Trophoblast cell (in vitro differentiated cells and primary cell): Measurements from ENCODE around the gene STX16.

Experiments
- DNase-seq, 2 donors: peaks; one replicate each; pipeline ENCODE4 v3.0.0-alpha.2; 2016
- H2AFZ ChIP-seq: 2 replicates; pipeline ENCODE4 v1.6.1; 2013; ENCODE audit warnings: low read length, moderate library complexity, mild to moderate bottlenecking; ENCODE audit not compliant: insufficient read depth, poor library complexity
- H2AK5ac ChIP-seq: 2 replicates; pipeline ENCODE4 v1.6.1; 2013; ENCODE audit warnings: mild to moderate bottlenecking, low read length
- H2BK120ac ChIP-seq: 2 replicates; pipeline ENCODE4 v1.6.1; 2013; ENCODE audit warnings: low read length, mild to moderate bottlenecking, moderate library complexity; ENCODE audit not compliant: insufficient read depth, poor library complexity
- H2BK12ac ChIP-seq: 2 replicates; pipeline ENCODE4 v1.6.1; 2013; ENCODE audit warnings: mild to moderate bottlenecking, low read length, moderate library complexity
- H2BK5ac ChIP-seq: 2 replicates; pipeline ENCODE4 v1.6.1; 2013; ENCODE audit warnings: low read length, low read depth, moderate library complexity, mild to moderate bottlenecking; ENCODE audit not compliant: poor library complexity
- H3K14ac ChIP-seq: 2 replicates; pipeline ENCODE4 v1.6.1; 2013; ENCODE audit warnings: mild to moderate bottlenecking, low read length
- H3K18ac ChIP-seq: 2 replicates; pipeline ENCODE4 v1.6.1; 2013; ENCODE audit warnings: mild to moderate bottlenecking, low read length
- H3K23ac ChIP-seq: 2 replicates; pipeline ENCODE4 v1.6.1; 2013; ENCODE audit warnings: low read length
- H3K27ac ChIP-seq: 2 replicates; pipeline ENCODE4 v1.5.1; 2013; ENCODE audit warnings: low read depth, mild to moderate bottlenecking, inconsistent platforms, low read length, moderate library complexity
- H3K27me3 ChIP-seq: 2 replicates; pipeline ENCODE4 v1.6.1; 2013; ENCODE audit warnings: inconsistent platforms, mild to moderate bottlenecking, low read length, moderate library complexity; ENCODE audit not compliant: insufficient read depth
- H3K36me3 ChIP-seq, 2 experiments: 1 replicate in 1 of 2; 2 replicates in 1 of 2; pipeline ENCODE4 v1.6.1; 2013; ENCODE audit warnings: low read length in 2 of 2, mild to moderate bottlenecking in 2 of 2, moderate library complexity in 1 of 2; ENCODE audit not compliant: insufficient read depth in 2 of 2, control insufficient read depth in 1 of 2
- H3K4ac ChIP-seq: 2 replicates; pipeline ENCODE4 v1.6.1; 2013; ENCODE audit warnings: low read depth, mild to moderate bottlenecking, low read length, moderate library complexity
- H3K4me1 ChIP-seq, 2 experiments: 1 replicate in 1 of 2; 2 replicates in 1 of 2; pipeline ENCODE4 v1.6.1; 2013; ENCODE audit warnings: low read length in 2 of 2, mild to moderate bottlenecking in 2 of 2, moderate library complexity in 1 of 2; ENCODE audit not compliant: insufficient read depth in 2 of 2, control insufficient read depth in 1 of 2
- H3K4me2 ChIP-seq: 2 replicates; pipeline ENCODE4 v1.6.1; 2013; ENCODE audit warnings: inconsistent platforms, mild to moderate bottlenecking, low read length, moderate library complexity
- H3K4me3 ChIP-seq: 2 replicates; pipeline ENCODE4 v1.5.1; 2013; ENCODE audit warnings: mild to moderate bottlenecking, low read depth, low read length, inconsistent platforms
- H3K79me1 ChIP-seq: one replicate; pipeline ENCODE4 v1.6.1; 2013; ENCODE audit warnings: low read length
- H3K79me2 ChIP-seq: 2 replicates; pipeline ENCODE4 v1.6.1; 2013; ENCODE audit warnings: low read length, mild to moderate bottlenecking; ENCODE audit not compliant: control insufficient read depth, insufficient read depth, poor library complexity
- H3K9ac ChIP-seq: 2 replicates; pipeline ENCODE4 v1.6.1; 2013; ENCODE audit warnings: mild to moderate bottlenecking, low read length
- H3K9me3 ChIP-seq: 2 replicates; pipeline ENCODE4 v1.6.1; 2013; ENCODE audit warnings: low read depth, mild to moderate bottlenecking, control low read depth, inconsistent platforms, low read length; ENCODE audit not compliant: insufficient read depth
- H4K12ac ChIP-seq: 2 replicates; pipeline ENCODE4 v1.6.1; 2013; ENCODE audit warnings: low read depth, mild to moderate bottlenecking, low read length, moderate library complexity
- H4K8ac ChIP-seq: 2 replicates; pipeline ENCODE4 v1.6.1; 2013; ENCODE audit warnings: low read depth, mild to moderate bottlenecking, low read length, moderate library complexity
- H4K91ac ChIP-seq: one replicate; pipeline ENCODE4 v1.6.1; 2013; ENCODE audit warnings: low read depth, mild to moderate bottlenecking, low read length, moderate library complexity
- WGBS: extraction: QIAGEN DNeasy Blood & Tissue Kit; methylation state at CpG from one replicate; pipeline ENCODE4 v1.1.7; 2013; ENCODE audit warnings: missing lambda C conversion rate; ENCODE audit not compliant: insufficient read length, insufficient coverage; ENCODE audit errors: extremely low coverage; 5-methylcytosine and 5-hydroxymethylcytosine counted together

STX16 gene

DNA sequence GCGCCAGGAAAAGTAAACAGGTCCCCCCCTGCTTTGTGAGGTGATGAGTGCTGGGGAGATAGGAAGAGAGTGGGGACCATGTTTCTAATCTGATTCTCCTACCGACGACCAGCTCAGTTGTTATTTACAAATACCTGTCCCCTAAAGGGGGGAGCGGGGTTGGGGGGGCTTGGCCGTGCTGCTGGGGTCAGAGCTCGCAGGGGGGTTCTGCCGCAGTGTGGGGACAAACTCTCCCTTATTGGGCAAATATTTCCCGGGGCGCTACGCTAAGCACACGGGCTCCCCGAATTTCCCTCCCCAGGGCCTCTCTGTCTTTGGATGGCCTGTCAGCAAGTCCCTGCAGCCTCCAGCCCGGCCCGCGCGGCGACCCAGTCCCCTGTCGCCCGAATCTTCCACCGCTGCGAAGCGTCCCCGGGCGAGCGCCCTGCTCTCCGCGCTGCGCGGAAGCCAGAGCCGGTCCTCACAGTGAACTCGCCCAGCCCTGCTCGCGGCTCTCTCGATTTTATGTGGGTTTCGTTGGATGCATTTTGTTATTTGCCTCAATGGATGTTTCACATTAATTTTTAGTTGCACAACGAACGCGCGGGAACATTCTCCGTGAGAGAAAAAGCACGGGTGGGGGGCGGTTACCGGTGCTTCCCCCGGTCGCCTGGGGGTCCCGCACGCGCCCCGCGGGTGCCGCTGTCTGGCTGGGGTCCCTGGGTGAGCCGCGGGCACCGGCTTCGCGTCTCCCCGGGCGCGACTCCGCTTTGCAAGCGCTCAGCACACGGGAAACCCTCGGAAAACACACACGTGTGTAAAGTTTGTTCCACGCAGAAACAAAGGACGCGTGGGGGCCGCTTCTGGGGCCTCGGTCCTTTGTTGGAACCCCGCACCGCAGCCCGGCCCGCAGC lies 1.5 kb upstream of the STX16 start:
- peak overlapping the region; percentile 88 for H2BK5ac ChIP-seq
- peaks cover 25% of the 10 kb centered on the region for H3K79me1 ChIP-seq
- H4K8ac ChIP-seq, result peak overlapping the region; percentile 100
- H2AK5ac ChIP-seq, result no peak overlapping the region
- no peak overlapping the region for H3K23ac ChIP-seq
- H3K27ac ChIP-seq, result peak overlapping the region; percentile 88
- H3K9me3 ChIP-seq, result no peaks in the 10 kb centered on the region
- no peak for DNase-seq
- H3K4me1 ChIP-seq, result peaks cover 2 to 3% of the 10 kb centered on the region in 2 experiments
- peak overlapping the region; percentile 43 for H2BK12ac ChIP-seq
- H3K4me2 ChIP-seq, result peak overlapping the region; percentile 84
- H4K91ac ChIP-seq, result peak overlapping the region; percentile 99
- H3K27me3 ChIP-seq, result no peaks in the 10 kb centered on the region
- peaks cover 20% of the 10 kb centered on the region for H3K79me2 ChIP-seq
- peak overlapping the region; percentile 96 for H3K18ac ChIP-seq
- H3K9ac ChIP-seq, result peak overlapping the region; percentile 72
- no peaks in the 10 kb centered on the region for H3K36me3 ChIP-seq
- peak overlapping the region; percentile 96 for H4K12ac ChIP-seq
- peak overlapping the region; percentile 88 for H3K4ac ChIP-seq
- H2AFZ ChIP-seq, result peak overlapping the region; percentile 96
- WGBS, result no CpG with 5 or more reads among the region's 73 CpGs
- H3K4me3 ChIP-seq, result peak overlapping the region; percentile 63
- peak overlapping the region; percentile 94 for H2BK120ac ChIP-seq
- H3K14ac ChIP-seq, result peak overlapping the region; percentile 96

- Histone ChIP-seq H3K23ac (no peak overlapping the region), H3K4me1 (peaks cover 2 to 3% of the 10 kb centered on the region in 2 experiments), H3K4me2 (peak overlapping the region; percentile 84), H4K12ac (peak overlapping the region; percentile 96), H3K9me3 (no peaks in the 10 kb centered on the region), H4K8ac (peak overlapping the region; percentile 100), H2BK120ac (peak overlapping the region; percentile 94), H3K27me3 (no peaks in the 10 kb centered on the region), H3K79me1 (peaks cover 25% of the 10 kb centered on the region), H3K36me3 (no peaks in the 10 kb centered on the region), H4K91ac (peak overlapping the region; percentile 99), H3K79me2 (peaks cover 20% of the 10 kb centered on the region), H2AK5ac (peak overlapping the region; percentile 29), H3K14ac (peak overlapping the region; percentile 96), H2AFZ (peak overlapping the region; percentile 96), H3K4me3 (peak overlapping the region; percentile 63), H2BK12ac (peak overlapping the region; percentile 43), H3K27ac (peak overlapping the region; percentile 88), H3K18ac (peak overlapping the region; percentile 96), H3K4ac (peak overlapping the region; percentile 88), H3K9ac (peak overlapping the region; percentile 72), H2BK5ac (peak overlapping the region; percentile 88)
- no CpG with 5 or more reads among the region's 62 CpGs for WGBS
- no peak for DNase-seq
Observed at GRCh38 chr20:58650181-58650775, 805 bp upstream of the STX16 start.

DNA sequence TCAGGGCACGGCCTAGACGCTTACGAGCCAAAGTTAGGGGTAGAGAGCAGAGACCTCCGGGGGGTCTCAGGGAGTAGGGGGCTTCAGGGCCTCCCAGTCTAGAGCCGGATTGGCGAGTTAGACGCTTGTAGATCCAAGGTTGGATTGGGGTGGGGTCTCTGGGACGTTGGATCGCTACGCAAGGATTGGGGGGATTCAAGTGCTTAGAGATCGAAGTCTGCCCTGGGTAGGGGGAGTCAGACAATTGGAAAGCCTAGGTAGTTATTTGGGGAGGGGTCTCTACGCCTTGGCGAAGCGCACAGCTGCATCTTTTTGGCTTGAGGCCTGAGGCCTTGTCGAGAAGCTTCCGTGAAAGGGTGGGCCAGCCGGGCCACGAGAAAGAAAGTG lies 469 bp downstream of the STX16 start:
- Histone ChIP-seq H3K18ac (peak overlapping the region; percentile 96), H3K79me2 (peaks cover 20% of the 10 kb centered on the region)

DNA sequence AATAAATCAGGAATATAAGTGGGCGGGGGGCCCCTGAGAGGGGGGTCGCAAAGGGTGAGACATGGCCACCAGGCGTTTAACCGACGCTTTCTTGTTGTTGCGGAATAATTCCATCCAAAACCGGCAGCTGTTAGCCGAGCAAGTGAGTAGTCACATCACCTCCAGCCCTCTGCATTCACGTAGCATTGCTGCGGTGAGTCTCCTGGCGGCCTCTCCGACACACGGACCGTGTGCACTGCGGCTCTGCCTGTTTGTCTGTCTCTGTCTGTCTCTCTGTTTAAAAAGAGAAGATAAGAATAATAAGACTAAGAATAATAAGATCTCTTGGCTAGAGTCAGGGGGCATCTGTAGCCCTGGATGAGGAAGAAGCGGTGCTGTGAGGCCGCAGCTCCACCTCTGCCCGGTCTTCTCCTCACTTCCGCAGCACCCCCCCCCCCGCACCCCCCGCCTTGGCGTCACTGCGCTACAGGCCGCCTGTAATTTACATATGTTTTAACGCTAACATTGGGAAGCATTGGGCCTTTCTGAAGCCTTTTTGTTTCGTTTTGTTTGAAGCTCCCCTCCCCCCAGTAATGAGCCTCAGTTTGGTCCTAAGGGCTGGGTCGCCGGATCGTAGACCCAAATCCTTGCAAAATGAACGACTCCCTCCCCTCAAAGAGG lies 993 bp downstream of the STX16 start:
- Histone ChIP-seq H3K4me3 (peak overlapping the region; percentile 89), H4K8ac (peak overlapping the region; percentile 100), H2BK5ac (peak overlapping the region; percentile 71), H3K27ac (peak overlapping the region; percentile 88), H3K79me2 (peaks cover 20% of the 10 kb centered on the region), H2AFZ (peak overlapping the region; percentile 45), H3K4ac (peak overlapping the region; percentile 97), H4K12ac (peak overlapping the region; percentile 98), H3K4me1 (peaks cover 2 to 3% of the 10 kb centered on the region in 2 experiments), H4K91ac (peak overlapping the region; percentile 94), H2BK12ac (no peak overlapping the region), H2AK5ac (peak overlapping the region; percentile 98), H3K23ac (no peak overlapping the region), H3K9me3 (no peaks in the 10 kb centered on the region), H3K18ac (peak overlapping the region; percentile 96), H2BK120ac (peak overlapping the region; percentile 81), H3K79me1 (peaks cover 25% of the 10 kb centered on the region), H3K9ac (peak overlapping the region; percentile 94), H3K27me3 (no peaks in the 10 kb centered on the region), H3K36me3 (peaks cover 0 to 1% of the 10 kb centered on the region in 2 experiments), H3K14ac (peak overlapping the region; percentile 84), H3K4me2 (peak overlapping the region; percentile 84)
- WGBS, result no CpG with 5 or more reads among the region's 30 CpGs
- DNase-seq, result peak; percentile 47 to 69

More for the DNA sequence above, 469 bp downstream of the STX16 start:
- no CpG with 5 or more reads among the region's 18 CpGs for WGBS
- H3K9ac ChIP-seq, result peak overlapping the region; percentile 94
- peaks cover 2 to 3% of the 10 kb centered on the region in 2 experiments for H3K4me1 ChIP-seq
- H3K36me3 ChIP-seq, result no peaks in the 10 kb centered on the region
- H2AK5ac ChIP-seq, result peak overlapping the region; percentile 98
- H2BK120ac ChIP-seq, result peak overlapping the region; percentile 81
- peak overlapping the region; percentile 98 for H4K12ac ChIP-seq
- no peaks in the 10 kb centered on the region for H3K9me3 ChIP-seq
- peaks cover 25% of the 10 kb centered on the region for H3K79me1 ChIP-seq
- peak overlapping the region; percentile 100 for H4K8ac ChIP-seq
- H3K4ac ChIP-seq, result peak overlapping the region; percentile 97
- H3K27ac ChIP-seq, result peak overlapping the region; percentile 88
- H3K4me2 ChIP-seq, result peak overlapping the region; percentile 84
- peak overlapping the region; percentile 71 for H2BK5ac ChIP-seq
- H3K14ac ChIP-seq, result peak overlapping the region; percentile 84
- no peaks in the 10 kb centered on the region for H3K27me3 ChIP-seq
- no peak for DNase-seq
- H3K4me3 ChIP-seq, result peak overlapping the region; percentile 89
- peak overlapping the region; percentile 5 for H2BK12ac ChIP-seq
- H3K23ac ChIP-seq, result no peak overlapping the region
- H2AFZ ChIP-seq, result peak overlapping the region; percentile 94
- peak overlapping the region; percentile 94 for H4K91ac ChIP-seq
